Endometrial microvascular endothelial cells (primary cell): ENCODE results near the gene PPDPF. TPM values are rescaled to one million over a fixed set of nuclear protein-coding genes. Genes with fewer than 3 reads are reported as not detected.

Experiments
- in situ Hi-C: cut with HindIII; loops from 2 replicates; pipeline ENCODE4 v1.10.0; 2017; ENCODE audit warnings: low sequenced_read_pairs, low pct_unique_long_range_greater_than_20kb; ENCODE audit errors: inconsistent ontology term
- total RNA-seq: library from RNA; depleted of rRNA; stranded (reverse); fragments of >200 nt; gene quantifications from one replicate; pipeline ENCODE4 v1.2.3, GENCODE V29; 2015; ENCODE audit errors: inconsistent ontology term

PPDPF gene
- total RNA-seq, 1 donor from 2014 or later, result 126 TPM

- in situ Hi-C loops, result no loop called here
Observed at GRCh38 chr20:63532449-63532971, 11.9 kb downstream of the PPDPF start.

GRCh38 chr20:63533388-63533787, 12.8 kb downstream of the PPDPF start:
- in situ Hi-C loops, result no loop called here

- in situ Hi-C loops, result no loop called here
Observed at GRCh38 chr20:63533871-63534393, 13.4 kb downstream of the PPDPF start.

GRCh38 chr20:63534427-63534830, 13.9 kb downstream of the PPDPF start:
- in situ Hi-C loops, result no loop called here

GRCh38 chr20:63534831-63535651, 14.5 kb downstream of the PPDPF start:
- in situ Hi-C loops, result no loop called here

- in situ Hi-C loops, result no loop called here
Observed at GRCh38 chr20:63536241-63536977, 15.8 kb downstream of the PPDPF start.

- in situ Hi-C loops, result no loop called here
Observed at GRCh38 chr20:63536997-63537524, 16.5 kb downstream of the PPDPF start, which contains the start of gene PTK6. Gene PTK6 (minus strand): TSS chr20:63537376. CDS start chr20:63537314, 62 bp downstream.

GRCh38 chr20:63537525-63538203, 17.1 kb downstream of the PPDPF start:
- in situ Hi-C loops, result no loop called here

GRCh38 chr20:63538204-63539091, 17.9 kb downstream of the PPDPF start:
- in situ Hi-C loops, result no loop called here

GRCh38 chr20:63539092-63539430, 18.5 kb downstream of the PPDPF start:
- in situ Hi-C loops, result no loop called here

- in situ Hi-C loops, result no loop called here
Observed at GRCh38 chr20:63539441-63540370, 19.1 kb downstream of the PPDPF start.

GRCh38 chr20:63540417-63541186, 20.0 kb downstream of the PPDPF start:
- in situ Hi-C loops, result no loop called here

GRCh38 chr20:63541371-63541770, 20.8 kb downstream of the PPDPF start:
- in situ Hi-C loops, result no loop called here

GRCh38 chr20:63542031-63542559, 21.5 kb downstream of the PPDPF start:
- in situ Hi-C loops, result no loop called here

- in situ Hi-C loops, result no loop called here
Observed at GRCh38 chr20:63542696-63543095, 22.1 kb downstream of the PPDPF start.

GRCh38 chr20:63543131-63543530, 22.6 kb downstream of the PPDPF start:
- in situ Hi-C loops, result no loop called here
